Calu3 (cell line): ENCODE data around the gene KRT83. TPM values are rescaled to one million over a fixed set of nuclear protein-coding genes. Genes with fewer than 3 reads are reported as not detected.

ENCODE experiments used
- BruUV-seq: library from RNA; stranded (reverse); fragments of 400-500 nt; replicated peaks from 2 replicates; lab custom pipeline; 2021; lab: Mats Ljungman, UMichigan
- CTCF ChIA-PET: fragments of 300-600 bp; sonication (Branson Sonifier 250); formaldehyde crosslinking; loops from one replicate; lab custom pipeline; 2022; ENCODE audit warnings: antibody characterized with exemption; lab: Charles Lee
- DNase-seq: peaks from one replicate; pipeline ENCODE4 v3.0.0; 2022
- H3K27ac Mint-ChIP-seq: one replicate; pipeline ENCODE4 v1.8.0; 2022; ENCODE audit warnings: mixed read lengths; ENCODE audit not compliant: unreplicated experiment
- H3K27me3 Mint-ChIP-seq: one replicate; pipeline ENCODE4 v1.8.0; 2022; ENCODE audit warnings: mixed read lengths; ENCODE audit not compliant: unreplicated experiment
- H3K36me3 Mint-ChIP-seq: one replicate; pipeline ENCODE4 v1.8.0; 2022; ENCODE audit warnings: mild to moderate bottlenecking, moderate library complexity, mixed read lengths; ENCODE audit not compliant: insufficient read depth, unreplicated experiment
- H3K4me1 Mint-ChIP-seq: one replicate; pipeline ENCODE4 v1.8.0; 2022; ENCODE audit warnings: mild to moderate bottlenecking, low read depth, mixed read lengths; ENCODE audit not compliant: unreplicated experiment
- H3K4me3 Mint-ChIP-seq: one replicate; pipeline ENCODE4 v1.8.0; 2022; ENCODE audit warnings: mild to moderate bottlenecking, low read depth, moderate library complexity, mixed read lengths; ENCODE audit not compliant: unreplicated experiment
- H3K9me3 Mint-ChIP-seq: one replicate; pipeline ENCODE4 v1.8.0; 2022; ENCODE audit warnings: low read depth, mixed read lengths; ENCODE audit not compliant: unreplicated experiment
- CTCF ChIP-seq: fragments of 200-600 bp; IDR thresholded peaks from one replicate; pipeline ENCODE4 v1.8.0; 2022; ENCODE audit warnings: antibody characterized with exemption; ENCODE audit not compliant: unreplicated experiment
- intact Hi-C: fragments of 100-400 bp; cut with micrococcal nuclease; formaldehyde crosslinking; loops from one replicate; pipeline ENCODE4 v1.10.0; 2022; ENCODE audit not compliant: unreplicated experiment
- total RNA-seq: library from RNA; stranded (reverse); gene quantifications from 2 replicates; pipeline ENCODE4 v1.2.3, GENCODE V29; 2022

Gene KRT83
- total RNA-seq, 1 experiment from 2014 or later: not detected

GRCh38 chr12:52344111-52344510 lies 22.9 kb upstream of the KRT83 start:
- no peak for TF ChIP-seq CTCF
- DNase-seq: no peak
- Mint-ChIP-seq H3K36me3 (peaks cover 6% of the 10 kb centered on the region), H3K9me3 (no peaks in the 10 kb centered on the region), H3K4me3 (no peak overlapping the region), H3K4me1 (peaks cover 28% of the 10 kb centered on the region), H3K27ac (no peak overlapping the region), H3K27me3 (peaks cover 7% of the 10 kb centered on the region)
- intact Hi-C loops: no loop called here
- BruUV-seq: no TSS peak
- CTCF ChIA-PET: interaction anchor here (2.3 kb wide), 1 partner anchor 29 kb away, joined by 7 read pairs; no protein-coding TSS in a partner anchor

GRCh38 chr12:52343550-52343949 lies 22.4 kb upstream of the KRT83 start:
- no peaks in the 10 kb centered on the region for H3K9me3 Mint-ChIP-seq
- DNase-seq: no peak
- H3K4me3 Mint-ChIP-seq: no peak overlapping the region
- CTCF ChIA-PET: no interaction called here
- peaks cover 6% of the 10 kb centered on the region for H3K36me3 Mint-ChIP-seq
- peaks cover 12% of the 10 kb centered on the region for H3K27me3 Mint-ChIP-seq
- no peak for TF ChIP-seq CTCF
- H3K4me1 Mint-ChIP-seq: peaks cover 28% of the 10 kb centered on the region
- BruUV-seq: no TSS peak
- intact Hi-C loops: no loop called here
- no peak overlapping the region for H3K27ac Mint-ChIP-seq

- Mint-ChIP-seq H3K36me3 (peaks cover 6% of the 10 kb centered on the region), H3K4me3 (no peak overlapping the region), H3K27ac (no peak overlapping the region), H3K27me3 (peaks cover 17% of the 10 kb centered on the region), H3K9me3 (no peaks in the 10 kb centered on the region), H3K4me1 (peaks cover 28% of the 10 kb centered on the region)
- BruUV-seq: no TSS peak
- DNase-seq: no peak
- TF ChIP-seq CTCF: no peak
- CTCF ChIA-PET: no interaction called here
- intact Hi-C loops: no loop called here
Observed at GRCh38 chr12:52342781-52343490, 21.7 kb upstream of the KRT83 start.

DNA sequence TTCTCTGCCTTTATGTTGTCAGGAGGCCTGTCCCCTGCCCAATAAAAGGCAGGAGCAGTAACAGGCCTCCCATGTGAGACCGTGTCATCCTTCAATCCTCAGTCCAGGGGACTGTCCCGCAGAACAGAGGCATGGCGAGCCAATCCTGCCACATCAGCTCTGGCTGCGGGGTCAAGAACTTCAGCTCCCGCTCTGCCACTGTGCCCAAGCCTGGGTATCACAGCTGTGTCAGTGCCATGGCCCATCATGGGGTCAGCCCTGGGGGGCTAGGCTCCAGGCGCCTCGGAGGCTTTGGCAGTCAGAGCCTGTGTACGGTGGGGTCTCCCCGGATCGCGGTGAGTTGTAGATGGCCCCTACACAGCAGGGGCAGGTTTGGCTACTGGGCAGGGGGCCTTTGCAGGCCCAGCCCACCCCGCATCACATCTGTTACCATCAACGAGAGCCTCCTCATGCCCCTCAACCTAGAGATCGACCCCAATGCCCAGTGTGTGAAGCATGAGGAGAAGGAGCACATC lies 19.9 kb upstream of the KRT83 start:
- Mint-ChIP-seq H3K4me1 (peaks cover 26% of the 10 kb centered on the region), H3K27me3 (peaks cover 17% of the 10 kb centered on the region), H3K9me3 (no peaks in the 10 kb centered on the region), H3K4me3 (no peak overlapping the region), H3K27ac (no peak overlapping the region), H3K36me3 (peaks cover 6% of the 10 kb centered on the region)
- CTCF ChIA-PET: no interaction called here
- no peak for TF ChIP-seq CTCF
- intact Hi-C loops: no loop called here
- no peak for DNase-seq
- no TSS peak for BruUV-seq
